GM23338 (cell line): Measurements from ENCODE around the gene KCNIP1. TPM values are rescaled to one million over a fixed set of nuclear protein-coding genes. Genes with fewer than 3 reads are reported as not detected.

Source experiments
- ATAC-seq: fragments of 200-7000 bp; cut with Tn5 transposase; 3 replicates; pipeline ENCODE4 v1.9.1; 2020
- DNase-seq: peaks from one replicate; pipeline ENCODE4 v3.0.0-alpha.2; 2015; ENCODE audit warnings: low spot score
- H2AFZ ChIP-seq: fragments of 200-600 bp; sonication (generic); 2 replicates; pipeline ENCODE4 v1.8.0; 2016; ENCODE audit warnings: antibody characterized with exemption, mild to moderate bottlenecking, moderate library complexity
- H3F3A ChIP-seq: fragments of 200-600 bp; sonication (generic); replicated peaks from 2 replicates; pipeline ENCODE4 v1.8.0; 2017; ENCODE audit warnings: antibody characterized with exemption, mixed run types, low read depth
- H3K27ac ChIP-seq: fragments of 200-600 bp; sonication (generic); 2 replicates; pipeline ENCODE4 v1.6.1; 2016; ENCODE audit warnings: low read depth
- H3K27me3 ChIP-seq: fragments of 200-600 bp; sonication (generic); 2 replicates; pipeline ENCODE4 v1.8.0; 2016; ENCODE audit warnings: mild to moderate bottlenecking, mixed run types, moderate library complexity; ENCODE audit not compliant: insufficient read depth
- H3K36me3 ChIP-seq: fragments of 200-600 bp; sonication (generic); 2 replicates; pipeline ENCODE4 v1.8.0; 2016; ENCODE audit warnings: mild to moderate bottlenecking; ENCODE audit not compliant: insufficient read depth
- H3K4me1 ChIP-seq: fragments of 200-600 bp; sonication (generic); 2 replicates; pipeline ENCODE4 v1.8.0; 2016; ENCODE audit warnings: mild to moderate bottlenecking, moderate library complexity; ENCODE audit not compliant: insufficient read depth
- H3K4me2 ChIP-seq: fragments of 200-600 bp; sonication (generic); 2 replicates; pipeline ENCODE4 v1.7.1; 2017; ENCODE audit warnings: mixed run types
- H3K4me3 ChIP-seq: fragments of 200-600 bp; sonication (generic); 2 replicates; pipeline ENCODE4 v1.6.1; 2016; ENCODE audit warnings: mixed run types
- H3K79me2 ChIP-seq: fragments of 200-600 bp; sonication (generic); replicated peaks from 2 replicates; pipeline ENCODE4 v1.8.0; 2017; ENCODE audit warnings: mild to moderate bottlenecking; ENCODE audit not compliant: insufficient read depth
- H3K9me2 ChIP-seq: fragments of 200-600 bp; sonication (generic); 2 replicates; pipeline ENCODE4 v1.8.0; 2017; ENCODE audit not compliant: insufficient read depth
- H4K20me1 ChIP-seq: fragments of 200-600 bp; sonication (generic); replicated peaks from 2 replicates; pipeline ENCODE4 v1.8.0; 2017; ENCODE audit warnings: mild to moderate bottlenecking; ENCODE audit not compliant: insufficient read depth
- H3K27ac Mint-ChIP-seq: 2 replicates; pipeline ENCODE4 v1.8.0; 2020; ENCODE audit warnings: inconsistent platforms, mild to moderate bottlenecking, moderate library complexity, mixed read lengths
- H3K27me3 Mint-ChIP-seq: 3 replicates; pipeline ENCODE4 v1.8.0; 2022; ENCODE audit warnings: low read depth, mild to moderate bottlenecking, moderate library complexity, mixed read lengths, inconsistent platforms; ENCODE audit not compliant: insufficient read depth, poor library complexity
- H3K36me3 Mint-ChIP-seq: 3 replicates; pipeline ENCODE4 v1.8.0; 2021; ENCODE audit warnings: low read depth, mild to moderate bottlenecking, inconsistent platforms, moderate library complexity, mixed read lengths
- H3K4me1 Mint-ChIP-seq: 3 replicates; pipeline ENCODE4 v1.8.0; 2020; ENCODE audit warnings: mild to moderate bottlenecking, inconsistent platforms, mixed read lengths
- H3K4me3 Mint-ChIP-seq: 3 replicates; pipeline ENCODE4 v1.8.0; 2021; ENCODE audit warnings: moderate library complexity, mild to moderate bottlenecking, inconsistent platforms, mixed read lengths
- H3K9me3 Mint-ChIP-seq: 3 replicates; pipeline ENCODE4 v1.8.0; 2020; ENCODE audit warnings: moderate library complexity, mild to moderate bottlenecking, inconsistent platforms, mixed read lengths
- CREB1 ChIP-seq: fragments of 250-450 bp; sonication (Bioruptor Pico); IDR thresholded peaks from 2 replicates; pipeline ENCODE4 v1.5.0; 2020; ENCODE audit warnings: low read depth, mild to moderate bottlenecking, moderate library complexity
- EZH2phosphoT487 ChIP-seq: fragments of 200-600 bp; sonication (generic); IDR thresholded peaks from one replicate; pipeline ENCODE4 v1.8.1; 2018; ENCODE audit warnings: antibody characterized with exemption; ENCODE audit not compliant: unreplicated experiment
- NANOG ChIP-seq: IDR thresholded peaks from 2 replicates; pipeline ENCODE4 v1.6.1; 2016; ENCODE audit warnings: antibody characterized with exemption, borderline replicate concordance
- POLR2AphosphoS5 ChIP-seq: IDR thresholded peaks from 2 replicates; pipeline ENCODE4 v1.6.1; 2016; ENCODE audit warnings: antibody characterized with exemption, low read depth
- ZNF114 ChIP-seq: fragments of 250-450 bp; sonication (Bioruptor Pico); IDR thresholded peaks from 2 replicates; pipeline ENCODE4 v1.5.0; 2020; ENCODE audit warnings: mild to moderate bottlenecking, moderate library complexity
- ZNF331 ChIP-seq: fragments of 250-450 bp; sonication (Bioruptor Pico); IDR thresholded peaks from 2 replicates; pipeline ENCODE4 v1.5.0; 2020; ENCODE audit warnings: low read depth, mild to moderate bottlenecking, moderate library complexity
- polyA plus RNA-seq: library from polyadenylated mRNA; unstranded; fragments of >200 nt; fragmentation: Nextera tagmentation; extraction: Ambion mirVana; gene quantifications from 2 replicates; pipeline ENCODE4 v1.2.1, GENCODE V29; 2016
- total RNA-seq: library from RNA; depleted of rRNA; stranded (reverse); fragments of >200 nt; shearing (Covaris generic); gene quantifications from 2 replicates; pipeline ENCODE4 v1.2.3, GENCODE V29; 2014
- TF ChIP-seq, protein P1 (sequence below): fragments of 250-450 bp; sonication (Bioruptor Pico); IDR thresholded peaks from 2 replicates; pipeline ENCODE4 v1.5.0; 2020; ENCODE audit warnings: mild to moderate bottlenecking, moderate library complexity

KCNIP1 gene
- total and polyA plus RNA-seq, 2 experiments from 2014 or later: 0.31 to 0.87 TPM

DNA sequence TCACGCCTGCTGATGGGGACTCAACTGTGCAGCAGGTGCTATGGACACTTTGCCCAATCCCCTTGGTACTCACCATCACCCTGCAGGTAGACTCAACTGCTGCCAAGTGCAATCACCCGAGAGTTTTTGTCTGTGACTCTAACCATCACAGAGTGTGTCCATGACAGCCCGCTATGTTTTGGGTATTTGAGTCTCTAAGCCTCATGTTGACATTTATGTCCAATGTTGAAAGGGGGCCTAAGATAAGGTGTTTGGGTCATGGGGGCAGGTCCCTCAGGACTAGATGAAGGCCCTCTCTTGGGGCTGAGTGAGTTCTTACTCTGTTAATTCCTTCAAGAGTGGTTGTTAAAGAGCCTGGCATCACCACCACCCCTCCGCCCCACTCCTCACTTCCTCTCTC is 235.6 kb downstream of the KCNIP1 start:
- Histone ChIP-seq H4K20me1 (no peaks in the 10 kb centered on the region), H3K4me1 (peaks cover 13% of the 10 kb centered on the region), H2AFZ (no peak overlapping the region), H3F3A (0 out of 2 replicates have a peak, but pooled peaks cover 6% of the 10 kb centered on the region), H3K27ac (no peak overlapping the region), H3K79me2 (no peaks in the 10 kb centered on the region), H3K27me3 (no peaks in the 10 kb centered on the region), H3K4me2 (no peak overlapping the region), H3K4me3 (no peak overlapping the region), H3K9me2 (peaks cover 26% of the 10 kb centered on the region; the same call in 1 of the 2 replicates), H3K36me3 (no peaks in the 10 kb centered on the region)
- Mint-ChIP-seq H3K9me3 (peaks cover 21% of the 10 kb centered on the region), H3K4me1 (peaks cover 26% of the 10 kb centered on the region), H3K27me3 (peaks cover 20% of the 10 kb centered on the region), H3K4me3 (no peak overlapping the region), H3K27ac (no peak overlapping the region), H3K36me3 (peaks cover 14% of the 10 kb centered on the region)
- ATAC-seq (no peak), DNase-seq (no peak)
- TF ChIP-seq POLR2AphosphoS5 (no peak), EZH2phosphoT487 (no peak), CREB1 (CRISPR knock-in tag) (no peak), ZNF331 (CRISPR knock-in tag) (no peak), NANOG (no peak), ZNF114 (CRISPR knock-in tag) (no peak)
- TF ChIP-seq, protein P1, sequence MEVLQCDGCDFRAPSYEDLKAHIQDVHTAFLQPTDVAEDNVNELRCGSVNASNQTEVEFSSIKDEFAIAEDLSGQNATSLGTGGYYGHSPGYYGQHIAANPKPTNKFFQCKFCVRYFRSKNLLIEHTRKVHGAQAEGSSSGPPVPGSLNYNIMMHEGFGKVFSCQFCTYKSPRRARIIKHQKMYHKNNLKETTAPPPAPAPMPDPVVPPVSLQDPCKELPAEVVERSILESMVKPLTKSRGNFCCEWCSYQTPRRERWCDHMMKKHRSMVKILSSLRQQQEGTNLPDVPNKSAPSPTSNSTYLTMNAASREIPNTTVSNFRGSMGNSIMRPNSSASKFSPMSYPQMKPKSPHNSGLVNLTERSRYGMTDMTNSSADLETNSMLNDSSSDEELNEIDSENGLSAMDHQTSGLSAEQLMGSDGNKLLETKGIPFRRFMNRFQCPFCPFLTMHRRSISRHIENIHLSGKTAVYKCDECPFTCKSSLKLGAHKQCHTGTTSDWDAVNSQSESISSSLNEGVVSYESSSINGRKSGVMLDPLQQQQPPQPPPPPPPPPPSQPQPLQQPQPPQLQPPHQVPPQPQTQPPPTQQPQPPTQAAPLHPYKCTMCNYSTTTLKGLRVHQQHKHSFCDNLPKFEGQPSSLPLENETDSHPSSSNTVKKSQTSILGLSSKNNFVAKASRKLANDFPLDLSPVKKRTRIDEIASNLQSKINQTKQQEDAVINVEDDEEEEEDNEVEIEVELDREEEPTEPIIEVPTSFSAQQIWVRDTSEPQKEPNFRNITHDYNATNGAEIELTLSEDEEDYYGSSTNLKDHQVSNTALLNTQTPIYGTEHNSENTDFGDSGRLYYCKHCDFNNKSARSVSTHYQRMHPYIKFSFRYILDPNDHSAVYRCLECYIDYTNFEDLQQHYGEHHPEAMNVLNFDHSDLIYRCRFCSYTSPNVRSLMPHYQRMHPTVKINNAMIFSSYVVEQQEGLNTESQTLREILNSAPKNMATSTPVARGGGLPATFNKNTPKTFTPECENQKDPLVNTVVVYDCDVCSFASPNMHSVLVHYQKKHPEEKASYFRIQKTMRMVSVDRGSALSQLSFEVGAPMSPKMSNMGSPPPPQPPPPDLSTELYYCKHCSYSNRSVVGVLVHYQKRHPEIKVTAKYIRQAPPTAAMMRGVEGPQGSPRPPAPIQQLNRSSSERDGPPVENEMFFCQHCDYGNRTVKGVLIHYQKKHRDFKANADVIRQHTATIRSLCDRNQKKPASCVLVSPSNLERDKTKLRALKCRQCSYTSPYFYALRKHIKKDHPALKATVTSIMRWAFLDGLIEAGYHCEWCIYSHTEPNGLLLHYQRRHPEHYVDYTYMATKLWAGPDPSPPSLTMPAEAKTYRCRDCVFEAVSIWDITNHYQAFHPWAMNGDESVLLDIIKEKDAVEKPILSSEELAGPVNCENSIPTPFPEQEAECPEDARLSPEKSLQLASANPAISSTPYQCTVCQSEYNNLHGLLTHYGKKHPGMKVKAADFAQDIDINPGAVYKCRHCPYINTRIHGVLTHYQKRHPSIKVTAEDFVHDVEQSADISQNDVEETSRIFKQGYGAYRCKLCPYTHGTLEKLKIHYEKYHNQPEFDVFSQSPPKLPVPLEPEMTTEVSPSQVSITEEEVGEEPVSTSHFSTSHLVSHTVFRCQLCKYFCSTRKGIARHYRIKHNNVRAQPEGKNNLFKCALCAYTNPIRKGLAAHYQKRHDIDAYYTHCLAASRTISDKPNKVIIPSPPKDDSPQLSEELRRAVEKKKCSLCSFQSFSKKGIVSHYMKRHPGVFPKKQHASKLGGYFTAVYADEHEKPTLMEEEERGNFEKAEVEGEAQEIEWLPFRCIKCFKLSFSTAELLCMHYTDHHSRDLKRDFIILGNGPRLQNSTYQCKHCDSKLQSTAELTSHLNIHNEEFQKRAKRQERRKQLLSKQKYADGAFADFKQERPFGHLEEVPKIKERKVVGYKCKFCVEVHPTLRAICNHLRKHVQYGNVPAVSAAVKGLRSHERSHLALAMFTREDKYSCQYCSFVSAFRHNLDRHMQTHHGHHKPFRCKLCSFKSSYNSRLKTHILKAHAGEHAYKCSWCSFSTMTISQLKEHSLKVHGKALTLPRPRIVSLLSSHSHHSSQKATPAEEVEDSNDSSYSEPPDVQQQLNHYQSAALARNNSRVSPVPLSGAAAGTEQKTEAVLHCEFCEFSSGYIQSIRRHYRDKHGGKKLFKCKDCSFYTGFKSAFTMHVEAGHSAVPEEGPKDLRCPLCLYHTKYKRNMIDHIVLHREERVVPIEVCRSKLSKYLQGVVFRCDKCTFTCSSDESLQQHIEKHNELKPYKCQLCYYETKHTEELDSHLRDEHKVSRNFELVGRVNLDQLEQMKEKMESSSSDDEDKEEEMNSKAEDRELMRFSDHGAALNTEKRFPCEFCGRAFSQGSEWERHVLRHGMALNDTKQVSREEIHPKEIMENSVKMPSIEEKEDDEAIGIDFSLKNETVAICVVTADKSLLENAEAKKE (CRISPR knock-in tag): no peak
